Neuronal stem cell (in vitro differentiated cells): Measurements from ENCODE around the gene RGL2.
A peak's percentile ranks its signal among the peaks of the same experiment; 100 is the strongest.

Experiments
- DNase-seq: peaks from one replicate; pipeline ENCODE4 v3.0.0-alpha.2; 2013; ENCODE audit warnings: low spot score
- H2AFZ ChIP-seq: one replicate; pipeline ENCODE4 v1.6.1; 2013; ENCODE audit warnings: mild to moderate bottlenecking, low read length, inconsistent platforms
- H2AK5ac ChIP-seq: 2 replicates; pipeline ENCODE4 v1.6.1; 2013; ENCODE audit warnings: low read depth, mild to moderate bottlenecking, inconsistent platforms, low read length, moderate library complexity, mixed read lengths
- H2BK120ac ChIP-seq: 2 replicates; pipeline ENCODE4 v1.6.1; 2013; ENCODE audit warnings: low read depth, mild to moderate bottlenecking, inconsistent platforms, low read length, moderate library complexity, mixed read lengths
- H2BK12ac ChIP-seq: one replicate; pipeline ENCODE4 v1.6.1; 2013; ENCODE audit warnings: low read length, inconsistent platforms
- H2BK15ac ChIP-seq: 2 replicates; pipeline ENCODE4 v1.6.1; 2013; ENCODE audit warnings: mild to moderate bottlenecking, low read length, inconsistent platforms, mixed read lengths
- H2BK5ac ChIP-seq: one replicate; pipeline ENCODE4 v1.6.1; 2013; ENCODE audit warnings: inconsistent platforms, mild to moderate bottlenecking, low read length, moderate library complexity
- H3K14ac ChIP-seq: one replicate; pipeline ENCODE4 v1.6.1; 2013; ENCODE audit warnings: low read length, inconsistent platforms
- H3K18ac ChIP-seq: 2 replicates; pipeline ENCODE4 v1.6.1; 2013; ENCODE audit warnings: low read length, inconsistent platforms
- H3K23ac ChIP-seq: 2 replicates; pipeline ENCODE4 v1.6.1; 2013; ENCODE audit warnings: low read depth, mild to moderate bottlenecking, mixed read lengths, low read length, inconsistent platforms; ENCODE audit not compliant: poor library complexity
- H3K27ac ChIP-seq: replicated peaks from 3 replicates; pipeline ENCODE4 v1.5.1; 2013; ENCODE audit warnings: low read length, inconsistent platforms
- H3K27me3 ChIP-seq, 3 experiments: 2 replicates each; pipeline ENCODE4 v1.6.1; 2013; ENCODE audit warnings: low read length in 3 of 3, mild to moderate bottlenecking in 2 of 3, inconsistent platforms in 1 of 3, low read depth in 1 of 3, mixed read lengths in 1 of 3, moderate library complexity in 1 of 3; ENCODE audit not compliant: control insufficient read depth in 3 of 3, insufficient read depth in 3 of 3
- H3K36me3 ChIP-seq, 2 donors: replicated peaks in 1 of 2; 2 replicates each; pipeline ENCODE4 v1.6.1; 2013; ENCODE audit warnings: low read length in 2 of 2; ENCODE audit not compliant: control insufficient read depth in 2 of 2, insufficient read depth in 2 of 2
- H3K4ac ChIP-seq: 2 replicates; pipeline ENCODE4 v1.6.1; 2013; ENCODE audit warnings: inconsistent platforms, mild to moderate bottlenecking, low read length, moderate library complexity
- H3K4me1 ChIP-seq, 2 donors: 1 replicate in 1 of 2; 2 replicates in 1 of 2; pipeline ENCODE4 v1.6.1; 2013; ENCODE audit warnings: low read length in 2 of 2, low read depth in 1 of 2; ENCODE audit not compliant: control insufficient read depth in 2 of 2, insufficient read depth in 1 of 2
- H3K4me2 ChIP-seq: one replicate; pipeline ENCODE4 v1.6.1; 2013; ENCODE audit warnings: mild to moderate bottlenecking, low read length, inconsistent platforms; ENCODE audit not compliant: insufficient read depth, poor library complexity, severe bottlenecking
- H3K4me3 ChIP-seq, 2 donors: 2 replicates each; pipeline ENCODE4 v1.5.1; 2013; ENCODE audit warnings: low read length in 2 of 2, mild to moderate bottlenecking in 2 of 2, inconsistent platforms in 1 of 2, moderate library complexity in 1 of 2
- H3K79me1 ChIP-seq: one replicate; pipeline ENCODE4 v1.6.1; 2013; ENCODE audit warnings: low read depth, mild to moderate bottlenecking, inconsistent platforms, low read length, moderate library complexity
- H3K9ac ChIP-seq: one replicate; pipeline ENCODE4 v1.6.1; 2013; ENCODE audit warnings: mild to moderate bottlenecking, low read depth, low read length, inconsistent platforms; ENCODE audit not compliant: poor library complexity
- H3K9me3 ChIP-seq, 2 donors: replicated peaks in 1 of 2; 2 replicates each; pipeline versions ENCODE3 to v1.6.1; 2013; ENCODE audit warnings: low read length in 2 of 2, mild to moderate bottlenecking in 2 of 2, inconsistent platforms in 1 of 2, low read depth in 1 of 2, mixed read lengths in 1 of 2, moderate library complexity in 1 of 2; ENCODE audit not compliant: control insufficient read depth in 2 of 2, insufficient read depth in 1 of 2
- H4K8ac ChIP-seq: one replicate; pipeline ENCODE4 v1.6.1; 2013; ENCODE audit warnings: low read depth, mild to moderate bottlenecking, inconsistent platforms, low read length, moderate library complexity
- H4K91ac ChIP-seq: one replicate; pipeline ENCODE4 v1.6.1; 2013; ENCODE audit warnings: low read length, low read depth, mild to moderate bottlenecking, inconsistent platforms; ENCODE audit not compliant: poor library complexity
- WGBS, 2 donors: extraction: QIAGEN DNeasy Blood & Tissue Kit; methylation state at CpG; one replicate each; pipeline ENCODE4 v1.1.7; 2013; ENCODE audit warnings: missing lambda C conversion rate in 2 of 2, mixed read lengths in 1 of 2; ENCODE audit not compliant: insufficient read length in 2 of 2, insufficient replicate concordance in 1 of 2; ENCODE audit errors: extremely low coverage in 2 of 2; 5-methylcytosine and 5-hydroxymethylcytosine counted together

The RGL2 gene

DNA sequence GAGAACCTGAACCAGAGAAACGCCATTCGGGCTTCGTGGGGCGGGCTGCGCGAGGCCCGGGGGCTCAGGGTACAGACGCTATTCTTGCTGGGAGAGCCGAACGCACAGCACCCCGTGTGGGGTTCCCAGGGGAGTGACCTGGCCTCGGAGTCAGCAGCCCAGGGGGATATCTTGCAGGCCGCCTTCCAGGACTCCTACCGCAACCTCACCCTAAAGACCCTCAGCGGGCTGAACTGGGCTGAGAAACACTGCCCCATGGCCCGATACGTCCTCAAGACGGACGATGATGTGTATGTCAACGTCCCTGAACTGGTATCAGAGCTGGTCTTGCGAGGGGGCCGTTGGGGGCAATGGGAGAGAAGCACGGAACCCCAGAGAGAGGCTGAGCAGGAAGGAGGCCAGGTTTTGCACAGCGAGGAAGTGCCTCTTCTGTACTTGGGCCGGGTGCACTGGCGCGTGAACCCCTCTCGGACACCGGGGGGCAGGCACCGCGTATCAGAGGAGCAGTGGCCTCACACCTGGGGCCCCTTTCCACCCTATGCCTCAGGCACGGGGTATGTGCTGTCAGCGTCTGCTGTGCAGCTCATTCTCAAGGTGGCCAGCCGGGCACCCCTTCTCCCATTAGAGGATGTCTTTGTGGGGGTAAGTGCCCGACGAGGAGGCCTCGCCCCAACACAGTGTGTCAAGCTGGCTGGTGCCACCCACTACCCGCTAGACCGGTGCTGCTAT lies 20.9 kb downstream of the RGL2 start:
- Histone ChIP-seq H3K4ac (no peak overlapping the region), H3K18ac (peak overlapping the region; percentile 81), H4K91ac (no peak overlapping the region), H3K23ac (peak overlapping the region; percentile 99), H3K79me1 (peaks cover 7% of the 10 kb centered on the region), H2BK12ac (peak overlapping the region; percentile 47), H3K4me2 (peak overlapping the region; percentile 88), H3K4me3 (peak overlapping the region; percentile 42 to 79), H3K4me1 (peaks cover 16 to 26% of the 10 kb centered on the region in 2 donors), H3K36me3 (peaks cover 47 to 80% of the 10 kb centered on the region in 2 donors), H3K9ac (no peak overlapping the region), H2BK15ac (peak overlapping the region; percentile 69), H2BK5ac (peak overlapping the region; percentile 76), H3K27me3 (no peaks in the 10 kb centered on the region), H3K14ac (no peak overlapping the region), H4K8ac (no peak overlapping the region), H3K27ac (peak overlapping the region; percentile 89), H2AFZ (peak overlapping the region; percentile 86), H3K9me3 (no peaks in the 10 kb centered on the region), H2AK5ac (peak overlapping the region; percentile 59), H2BK120ac (no peak overlapping the region)
- no peak for DNase-seq
- WGBS, 2 donors = no CpG with 5 or more reads among the region's 39 CpGs

DNA sequence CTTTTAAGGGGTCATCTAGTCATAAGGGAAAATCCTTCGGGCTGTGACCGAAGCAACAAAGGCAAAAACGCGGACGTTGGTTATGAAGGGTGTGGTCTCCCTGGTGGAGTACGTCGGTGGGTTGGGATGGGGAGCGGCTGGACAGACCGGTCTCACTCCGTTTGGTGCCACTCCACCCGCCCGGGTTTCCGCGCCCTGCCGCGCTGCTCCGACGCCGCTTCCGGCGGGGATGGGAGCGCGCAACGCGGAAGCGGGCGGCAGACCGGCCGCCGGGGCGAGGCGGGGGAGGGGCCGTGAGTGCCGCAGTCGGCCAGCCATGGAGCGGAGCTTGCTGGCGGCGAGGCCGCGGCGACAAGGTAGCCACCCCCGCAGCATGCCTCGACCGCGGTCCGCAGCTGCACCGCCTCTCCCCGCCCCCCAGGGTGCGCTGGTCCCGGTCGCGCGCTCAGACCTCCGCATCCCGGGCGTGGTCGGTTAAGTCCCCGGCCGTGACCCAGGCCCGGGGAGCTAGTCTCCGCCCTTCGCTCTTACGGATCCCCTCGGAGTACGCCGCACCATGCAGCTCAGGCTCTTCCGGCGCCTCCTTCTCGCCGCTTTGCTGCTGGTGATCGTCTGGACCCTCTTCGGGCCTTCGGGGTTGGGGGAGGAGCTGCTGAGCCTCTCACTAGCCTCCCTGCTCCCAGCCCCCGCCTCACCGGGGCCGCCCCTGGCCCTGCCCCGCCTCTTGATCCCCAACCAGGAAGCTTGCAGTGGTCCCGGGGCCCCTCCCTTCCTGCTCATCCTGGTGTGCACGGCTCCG lies 21.7 kb downstream of the RGL2 start, which contains the start of gene B3GALT4:
Gene B3GALT4, plus strand, starts transcription at position 260 of the 799 bp plus-strand sequence. Its CDS starts 297 bp downstream, at position 557.
- Histone ChIP-seq H2AFZ (peak within 1 kb of the TSS; percentile 86), H3K18ac (peak within 1 kb of the TSS; percentile 90), H2BK15ac (peak within 1 kb of the TSS; percentile 69), H3K36me3 (peaks cover 46 to 81% of the 10 kb centered on the region in 2 donors), H3K27ac (peak within 1 kb of the TSS; percentile 89), H3K4me2 (peak within 1 kb of the TSS; percentile 88), H3K4me1 (peaks cover 20 to 27% of the 10 kb centered on the region in 2 donors), H3K4me3 (peak within 1 kb of the TSS; percentile 42 to 79), H3K23ac (peak within 1 kb of the TSS; percentile 99), H4K8ac (no peak within 1 kb of the TSS), H3K27me3 (no peaks in the 10 kb centered on the region), H4K91ac (no peak within 1 kb of the TSS), H3K9me3 (no peaks in the 10 kb centered on the region), H2BK120ac (peak within 1 kb of the TSS; percentile 73), H3K9ac (peak within 1 kb of the TSS; percentile 89), H3K14ac (no peak within 1 kb of the TSS), H2BK5ac (peak within 1 kb of the TSS; percentile 76), H3K4ac (no peak within 1 kb of the TSS), H2BK12ac (peak within 1 kb of the TSS; percentile 47), H2AK5ac (peak within 1 kb of the TSS; percentile 59), H3K79me1 (peaks cover 10% of the 10 kb centered on the region)
- peak; percentile 81 for DNase-seq
- no CpG with 5 or more reads among the region's 80 CpGs for WGBS, 2 donors

DNA sequence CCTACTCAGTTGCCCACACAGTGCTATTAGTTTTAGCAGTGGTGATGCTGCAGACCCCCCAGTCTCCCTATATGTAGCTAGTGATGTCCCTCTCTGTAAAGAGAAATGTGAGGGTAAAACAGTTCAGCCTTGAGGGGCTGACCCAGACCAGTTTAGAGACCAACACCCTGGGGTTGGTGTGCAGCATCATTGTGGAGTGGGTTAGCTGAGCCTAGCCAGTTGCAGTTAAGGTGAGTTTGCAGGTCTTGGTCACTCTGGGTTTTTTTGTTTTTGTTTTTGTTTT lies 22.2 kb downstream of the RGL2 start:
- H3K4me3 ChIP-seq = peak overlapping the region; percentile 42 to 79

More for the DNA sequence above, 22.2 kb downstream of the RGL2 start:
- Histone ChIP-seq H3K9ac (peak overlapping the region; percentile 63), H3K36me3 (peaks cover 46 to 79% of the 10 kb centered on the region in 2 donors), H3K9me3 (no peaks in the 10 kb centered on the region), H2BK12ac (no peak overlapping the region), H3K23ac (no peak overlapping the region), H2AK5ac (peak overlapping the region; percentile 59), H2BK5ac (no peak overlapping the region), H3K27me3 (no peaks in the 10 kb centered on the region), H4K91ac (no peak overlapping the region), H3K4me1 (peaks cover 20 to 27% of the 10 kb centered on the region in 2 donors), H2AFZ (peak overlapping the region; percentile 86), H2BK120ac (no peak overlapping the region), H4K8ac (no peak overlapping the region), H3K14ac (no peak overlapping the region), H3K27ac (peak overlapping the region; percentile 89), H3K4me2 (peak overlapping the region; percentile 88), H2BK15ac (no peak overlapping the region), H3K79me1 (peaks cover 8% of the 10 kb centered on the region), H3K18ac (no peak overlapping the region), H3K4ac (no peak overlapping the region)
- no peak for DNase-seq
